Fibroblast of lung (primary cell): ENCODE data around the gene RPS8. TPM values are rescaled to one million over a fixed set of nuclear protein-coding genes. Genes with fewer than 3 reads are reported as not detected.

Experiments
- DNase-seq, 2 donors: peaks; one replicate each; pipeline versions ENCODE4 v3.0.0 to v3.0.0-alpha.2; 2010; ENCODE audit warnings: low read depth in 2 of 2
- H2AFZ ChIP-seq: 2 replicates; pipeline ENCODE4 v1.5.1; 2012; ENCODE audit warnings: low read length, control low read depth, inconsistent platforms
- H3K27ac ChIP-seq: 2 replicates; pipeline ENCODE4 v1.5.1; 2011; ENCODE audit warnings: low read length, control low read depth; ENCODE audit not compliant: insufficient read depth
- H3K27me3 ChIP-seq: 2 replicates; pipeline ENCODE4 v1.5.1; 2011; ENCODE audit warnings: mild to moderate bottlenecking, low read length; ENCODE audit not compliant: control insufficient read depth, insufficient read depth
- H3K36me3 ChIP-seq: 2 replicates; pipeline ENCODE4 v1.5.1; 2011; ENCODE audit warnings: low read length; ENCODE audit not compliant: control insufficient read depth, insufficient read depth
- H3K4me1 ChIP-seq: 2 replicates; pipeline ENCODE4 v1.5.1; 2011; ENCODE audit warnings: low read length; ENCODE audit not compliant: control insufficient read depth, insufficient read depth; ENCODE audit errors: extremely low read depth
- H3K4me2 ChIP-seq: 2 replicates; pipeline ENCODE4 v1.5.1; 2011; ENCODE audit warnings: low read length, control low read depth; ENCODE audit not compliant: insufficient read depth; ENCODE audit errors: extremely low read depth
- H3K4me3 ChIP-seq, 4 experiments: fragments of 200-600 bp in 1 of 4; sonication (generic) in 1 of 4; replicated peaks in 1 of 4; 2 replicates each; pipeline ENCODE4 v1.5.1; 2011 to 2016; ENCODE audit warnings: low read length in 4 of 4, low read depth in 3 of 4, mild to moderate bottlenecking in 3 of 4, control low read depth in 2 of 4, inconsistent platforms in 1 of 4, mixed read lengths in 1 of 4; ENCODE audit not compliant: insufficient read depth in 1 of 4; ENCODE audit errors: control extremely low read depth in 1 of 4
- H3K79me2 ChIP-seq: 2 replicates; pipeline ENCODE4 v1.5.1; 2012; ENCODE audit warnings: mild to moderate bottlenecking, low read length, inconsistent platforms; ENCODE audit not compliant: control insufficient read depth, insufficient read depth
- H3K9ac ChIP-seq: 2 replicates; pipeline ENCODE4 v1.5.1; 2011; ENCODE audit warnings: mild to moderate bottlenecking, low read length, control low read depth; ENCODE audit not compliant: insufficient read depth
- H3K9me3 ChIP-seq: 2 replicates; pipeline ENCODE4 v1.5.1; 2012; ENCODE audit warnings: low read depth, low read length; ENCODE audit not compliant: control insufficient read depth, insufficient read depth
- H4K20me1 ChIP-seq: 2 replicates; pipeline ENCODE4 v1.5.1; 2011; ENCODE audit warnings: low read length; ENCODE audit not compliant: control insufficient read depth, insufficient read depth; ENCODE audit errors: extremely low read depth
- EZH2 ChIP-seq: IDR thresholded peaks from 2 replicates; pipeline ENCODE4 v1.5.1; 2012; ENCODE audit warnings: low read length, control low read depth, mild to moderate bottlenecking; ENCODE audit errors: missing control alignments
- polyA plus RNA-seq, 2 donors: library from polyadenylated mRNA; depleted of rRNA in 1 of 2; stranded (reverse) in 1 of 2; unstranded in 1 of 2; fragments of >200 nt; gene quantifications; 2 replicates each; pipeline ENCODE4 v1.2.1, GENCODE V29; 2011 to 2012; ENCODE audit warnings: missing spikeins in 1 of 2
- total RNA-seq: library from RNA; depleted of rRNA; stranded (reverse); fragments of >200 nt; gene quantifications from 2 replicates; pipeline ENCODE4 v1.2.1, GENCODE V29; 2014
- TF ChIP-seq, protein P1 (sequence below), 2 donors: IDR thresholded peaks in 1 of 2; conservative IDR thresholded peaks in 1 of 2; 1 replicate in 1 of 2; 2 replicates in 1 of 2; pipeline ENCODE4 v1.5.1; 2011 to 2012; ENCODE audit warnings: low read length in 2 of 2, control low read depth in 1 of 2, inconsistent platforms in 1 of 2, low read depth in 1 of 2, mild to moderate bottlenecking in 1 of 2

Gene RPS8
- total and polyA plus RNA-seq, 2 donors (not counting 1 experiment from before 2014, with no cell fraction given) = 1,373 to 2,098 TPM

GRCh38 chr1:44819608-44820327, 44.4 kb downstream of the RPS8 start:
- peak overlapping the region; percentile 100 for H3K27ac ChIP-seq
- H3K79me2 ChIP-seq = no peaks in the 10 kb centered on the region
- H3K4me2 ChIP-seq = peak overlapping the region; percentile 99
- peaks cover 7% of the 10 kb centered on the region for H3K4me1 ChIP-seq
- DNase-seq = peak; percentile 96 to 97
- H3K9ac ChIP-seq = peak overlapping the region; percentile 97
- H3K4me3 ChIP-seq = peak overlapping the region; percentile 30 to 66 (median 58)
- no peak for TF ChIP-seq EZH2
- TF ChIP-seq, protein P1, sequence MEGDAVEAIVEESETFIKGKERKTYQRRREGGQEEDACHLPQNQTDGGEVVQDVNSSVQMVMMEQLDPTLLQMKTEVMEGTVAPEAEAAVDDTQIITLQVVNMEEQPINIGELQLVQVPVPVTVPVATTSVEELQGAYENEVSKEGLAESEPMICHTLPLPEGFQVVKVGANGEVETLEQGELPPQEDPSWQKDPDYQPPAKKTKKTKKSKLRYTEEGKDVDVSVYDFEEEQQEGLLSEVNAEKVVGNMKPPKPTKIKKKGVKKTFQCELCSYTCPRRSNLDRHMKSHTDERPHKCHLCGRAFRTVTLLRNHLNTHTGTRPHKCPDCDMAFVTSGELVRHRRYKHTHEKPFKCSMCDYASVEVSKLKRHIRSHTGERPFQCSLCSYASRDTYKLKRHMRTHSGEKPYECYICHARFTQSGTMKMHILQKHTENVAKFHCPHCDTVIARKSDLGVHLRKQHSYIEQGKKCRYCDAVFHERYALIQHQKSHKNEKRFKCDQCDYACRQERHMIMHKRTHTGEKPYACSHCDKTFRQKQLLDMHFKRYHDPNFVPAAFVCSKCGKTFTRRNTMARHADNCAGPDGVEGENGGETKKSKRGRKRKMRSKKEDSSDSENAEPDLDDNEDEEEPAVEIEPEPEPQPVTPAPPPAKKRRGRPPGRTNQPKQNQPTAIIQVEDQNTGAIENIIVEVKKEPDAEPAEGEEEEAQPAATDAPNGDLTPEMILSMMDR (conservative IDR thresholded peaks at IDR 0.05 in 1 of 2, IDR thresholded peaks at IDR 0.05 in 1 of 2; ENCODE audit: low read depth in 1 of 2, low read length in 2 of 2) = no peak
- no peaks in the 10 kb centered on the region for H3K27me3 ChIP-seq
- H3K9me3 ChIP-seq = no peaks in the 10 kb centered on the region
- peak overlapping the region; percentile 99 for H2AFZ ChIP-seq
- H3K36me3 ChIP-seq = peaks cover 1% of the 10 kb centered on the region
- no peaks in the 10 kb centered on the region for H4K20me1 ChIP-seq

DNA sequence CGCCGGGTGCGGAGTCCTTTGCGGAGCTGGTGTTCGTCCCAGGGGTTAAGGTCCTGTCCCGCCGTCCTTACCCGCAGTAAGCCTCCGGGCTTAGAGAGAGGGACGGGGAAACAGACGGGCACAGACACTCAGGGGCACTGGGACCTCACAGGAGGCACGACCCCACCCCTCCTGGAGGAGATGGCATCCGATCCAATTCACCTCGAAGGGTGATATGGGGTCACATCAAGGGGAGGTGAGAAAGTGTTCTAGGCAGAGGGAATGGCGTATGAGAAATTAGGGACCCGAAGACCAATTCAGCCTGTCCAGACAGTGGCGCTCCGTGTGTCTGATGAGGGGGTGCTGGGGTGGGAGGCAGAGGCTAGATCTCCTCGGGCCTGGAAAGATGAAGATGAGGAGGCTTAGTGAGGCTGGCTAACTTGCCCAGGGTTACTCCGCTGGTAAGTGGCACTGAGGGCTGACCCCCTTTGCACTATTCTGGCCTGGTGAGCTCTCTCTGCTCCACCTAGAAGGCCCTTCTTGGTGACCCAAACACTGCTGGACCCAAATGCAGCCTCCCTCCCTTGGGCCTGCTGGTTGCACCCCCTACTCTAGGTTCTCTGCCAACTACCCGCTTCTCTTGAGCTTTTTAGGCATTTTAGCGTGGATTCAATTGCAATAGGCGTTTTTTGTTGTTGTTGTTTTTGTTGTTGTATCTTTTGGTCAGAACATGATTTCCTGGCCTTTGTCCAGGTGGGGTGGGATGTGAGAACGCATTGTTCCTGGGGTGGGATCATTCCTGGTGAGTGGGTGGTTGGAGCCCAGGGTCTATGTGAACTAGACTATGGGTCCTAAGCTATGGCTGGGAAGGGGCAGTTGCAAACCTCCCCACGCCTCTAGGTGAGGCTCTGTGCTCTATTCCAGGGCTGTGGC, 45.2 kb downstream of the RPS8 start:
- no peaks in the 10 kb centered on the region for H3K9me3 ChIP-seq
- peak overlapping the region; percentile 30 to 63 (median 58) for H3K4me3 ChIP-seq
- H3K79me2 ChIP-seq = no peaks in the 10 kb centered on the region
- no peaks in the 10 kb centered on the region for H3K27me3 ChIP-seq
- H3K9ac ChIP-seq = peak overlapping the region; percentile 97
- H3K4me1 ChIP-seq = peaks cover 3% of the 10 kb centered on the region
- no peak for DNase-seq
- peak overlapping the region; percentile 100 for H3K27ac ChIP-seq
- no peak for TF ChIP-seq EZH2
- TF ChIP-seq, protein P1 (conservative IDR thresholded peaks at IDR 0.05 in 1 of 2, IDR thresholded peaks at IDR 0.05 in 1 of 2; ENCODE audit: low read depth in 1 of 2, low read length in 2 of 2) = no peak
- H3K4me2 ChIP-seq = peak overlapping the region; percentile 99
- no peaks in the 10 kb centered on the region for H4K20me1 ChIP-seq
- no peaks in the 10 kb centered on the region for H3K36me3 ChIP-seq
- peak overlapping the region; percentile 99 for H2AFZ ChIP-seq

GRCh38 chr1:44821240-44821715, 45.9 kb downstream of the RPS8 start:
- H3K27ac ChIP-seq = no peak overlapping the region
- no peak for DNase-seq
- H3K9me3 ChIP-seq = no peaks in the 10 kb centered on the region
- no peaks in the 10 kb centered on the region for H3K36me3 ChIP-seq
- H3K9ac ChIP-seq = no peak overlapping the region
- peaks cover 2% of the 10 kb centered on the region for H3K4me1 ChIP-seq
- no peaks in the 10 kb centered on the region for H3K79me2 ChIP-seq
- no peaks in the 10 kb centered on the region for H4K20me1 ChIP-seq
- no peak for TF ChIP-seq EZH2
- TF ChIP-seq, protein P1 (conservative IDR thresholded peaks at IDR 0.05 in 1 of 2, IDR thresholded peaks at IDR 0.05 in 1 of 2; ENCODE audit: low read depth in 1 of 2, low read length in 2 of 2) = no peak
- no peak overlapping the region for H3K4me2 ChIP-seq
- H3K4me3 ChIP-seq = no peak overlapping the region
- H2AFZ ChIP-seq = no peak overlapping the region
- no peaks in the 10 kb centered on the region for H3K27me3 ChIP-seq
